Measurements from ENCODE around the gene MTR. TPM values are rescaled to one million over a fixed set of nuclear protein-coding genes. Genes with fewer than 3 reads are reported as not detected.

Gene MTR
- total RNA-seq, 1 experiment from 2014 or later = 14.2 TPM

- DNase-seq = no peak
- intact Hi-C loops (cut with micrococcal nuclease) = loop anchor here (10.0 kb wide), 1 partner anchor 813 kb away; no protein-coding TSS in a partner anchor
- Histone ChIP-seq H3K36me3 (ENCODE audit: low read depth, low read length) (no peaks in the 10 kb centered on the region), H3K79me2 (ENCODE audit: low read length) (no peaks in the 10 kb centered on the region), H3K9me2 (replicated peaks; ENCODE audit: low read length) (no peaks in the 10 kb centered on the region), H3K27me3 (ENCODE audit: low read length) (peaks cover 60% of the 10 kb centered on the region), H3K27ac (ENCODE audit: low read length) (no peak overlapping the region), H3K4me1 (ENCODE audit: insufficient read depth, low read length) (no peaks in the 10 kb centered on the region), H3F3A (ENCODE audit: low read length, unreplicated experiment) (no peaks in the 10 kb centered on the region), H3K9me3 (ENCODE audit: low read length) (no peaks in the 10 kb centered on the region), H4K20me1 (ENCODE audit: low read length) (no peaks in the 10 kb centered on the region), H3K4me2 (ENCODE audit: low read length) (no peak overlapping the region), H3K9ac (ENCODE audit: low read length) (no peak overlapping the region), H3K4me3 (ENCODE audit: low read length) (no peak overlapping the region), H2AFZ (ENCODE audit: low read length) (no peak overlapping the region)
- TF ChIP-seq EZH2 (IDR thresholded peaks at IDR 0.05; ENCODE audit: low read length, unreplicated experiment) (no peak), EZH2phosphoT487 (IDR thresholded peaks at IDR 0.05; ENCODE audit: borderline replicate concordance, low read length) (no peak), CTCF (conservative IDR thresholded peaks at IDR 0.05; ENCODE audit: low read depth, low read length) (no peak)
- BruUV-seq (replicated peaks) = no TSS peak
- ChIA-PET CTCF (no interaction called here), POLR2A (ENCODE audit: unreplicated experiment) (no interaction called here)
- no peak for ATAC-seq
Measured at GRCh38 chr1:236751385-236751784, 43.7 kb upstream of the MTR start.

- CTCF ChIA-PET = interaction anchor here (0.6 kb wide), 1 partner anchor 634 kb away, joined by 3 read pairs; no protein-coding TSS in a partner anchor
Measured at GRCh38 chr1:236751935-236752334, 43.2 kb upstream of the MTR start.

More at GRCh38 chr1:236751935-236752334, 43.2 kb upstream of the MTR start:
- BruUV-seq (replicated peaks) = no TSS peak
- no peaks in the 10 kb centered on the region for H4K20me1 ChIP-seq (ENCODE audit: low read length)
- POLR2A ChIA-PET (ENCODE audit: unreplicated experiment) = no interaction called here
- H3K27ac ChIP-seq (ENCODE audit: low read length) = no peak overlapping the region
- no peaks in the 10 kb centered on the region for H3K9me3 ChIP-seq (ENCODE audit: low read length)
- H3K79me2 ChIP-seq (ENCODE audit: low read length) = no peaks in the 10 kb centered on the region
- H3K9me2 ChIP-seq (replicated peaks; ENCODE audit: low read length) = no peaks in the 10 kb centered on the region
- H3K4me3 ChIP-seq (ENCODE audit: low read length) = no peak overlapping the region
- TF ChIP-seq EZH2 (IDR thresholded peaks at IDR 0.05; ENCODE audit: low read length, unreplicated experiment) (no peak), EZH2phosphoT487 (IDR thresholded peaks at IDR 0.05; ENCODE audit: borderline replicate concordance, low read length) (no peak), CTCF (conservative IDR thresholded peaks at IDR 0.05; ENCODE audit: low read depth, low read length) (no peak)
- no peaks in the 10 kb centered on the region for H3F3A ChIP-seq (ENCODE audit: low read length, unreplicated experiment)
- no peaks in the 10 kb centered on the region for H3K36me3 ChIP-seq (ENCODE audit: low read depth, low read length)
- intact Hi-C loops (cut with micrococcal nuclease) = loop anchor here (2.0 to 10.0 kb wide), 2 partner anchors 117 to 813 kb away; no protein-coding TSS in a partner anchor
- H3K4me2 ChIP-seq (ENCODE audit: low read length) = no peak overlapping the region
- H2AFZ ChIP-seq (ENCODE audit: low read length) = no peak overlapping the region
- H3K4me1 ChIP-seq (ENCODE audit: insufficient read depth, low read length) = no peaks in the 10 kb centered on the region
- H3K9ac ChIP-seq (ENCODE audit: low read length) = no peak overlapping the region
- ATAC-seq (no peak), DNase-seq (no peak)
- peaks cover 54% of the 10 kb centered on the region for H3K27me3 ChIP-seq (ENCODE audit: low read length)
